GM10248 (cell line): ENCODE results near the gene MEMO1.
"Not testable (repeated sequence)": the region's sequence is repeated elsewhere in the genome, so short reads cannot be mapped to it uniquely, and the experiment has no call there.

ENCODE experiments used
- CTCF ChIA-PET: fragments of 300-600 bp; sonication (Branson Sonifier 250); formaldehyde crosslinking; extraction: SDS; loops from one replicate; lab custom pipeline; 2021; ENCODE audit warnings: antibody characterized with exemption; lab: Yijun Ruan, JAX
- POLR2A ChIA-PET: fragments of 350-650 bp; sonication (Branson Sonifier 250); formaldehyde crosslinking; extraction: SDS; loops from one replicate; lab custom pipeline; 2020; ENCODE audit warnings: antibody characterized with exemption; lab: Yijun Ruan, JAX
- DNase-seq: peaks from one replicate; pipeline ENCODE4 v3.0.0; 2012; ENCODE audit errors: extremely low spot score
- TF ChIP-seq, protein P1 (sequence below): IDR thresholded peaks from 2 replicates; pipeline ENCODE4 v1.5.1; 2012; ENCODE audit warnings: mild to moderate bottlenecking, low read depth; ENCODE audit errors: extremely low read depth, missing control alignments, control extremely low read depth

MEMO1 gene

GRCh38 chr2:31863867-31864266 is 146.9 kb downstream of the MEMO1 start:
- TF ChIP-seq, protein P1, sequence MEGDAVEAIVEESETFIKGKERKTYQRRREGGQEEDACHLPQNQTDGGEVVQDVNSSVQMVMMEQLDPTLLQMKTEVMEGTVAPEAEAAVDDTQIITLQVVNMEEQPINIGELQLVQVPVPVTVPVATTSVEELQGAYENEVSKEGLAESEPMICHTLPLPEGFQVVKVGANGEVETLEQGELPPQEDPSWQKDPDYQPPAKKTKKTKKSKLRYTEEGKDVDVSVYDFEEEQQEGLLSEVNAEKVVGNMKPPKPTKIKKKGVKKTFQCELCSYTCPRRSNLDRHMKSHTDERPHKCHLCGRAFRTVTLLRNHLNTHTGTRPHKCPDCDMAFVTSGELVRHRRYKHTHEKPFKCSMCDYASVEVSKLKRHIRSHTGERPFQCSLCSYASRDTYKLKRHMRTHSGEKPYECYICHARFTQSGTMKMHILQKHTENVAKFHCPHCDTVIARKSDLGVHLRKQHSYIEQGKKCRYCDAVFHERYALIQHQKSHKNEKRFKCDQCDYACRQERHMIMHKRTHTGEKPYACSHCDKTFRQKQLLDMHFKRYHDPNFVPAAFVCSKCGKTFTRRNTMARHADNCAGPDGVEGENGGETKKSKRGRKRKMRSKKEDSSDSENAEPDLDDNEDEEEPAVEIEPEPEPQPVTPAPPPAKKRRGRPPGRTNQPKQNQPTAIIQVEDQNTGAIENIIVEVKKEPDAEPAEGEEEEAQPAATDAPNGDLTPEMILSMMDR: no peak
- CTCF ChIA-PET: interaction anchor here (1.7 kb wide), 1 partner anchor 14 kb away, joined by 4 read pairs; no protein-coding TSS in a partner anchor
- POLR2A ChIA-PET: no interaction called here
- no peak for DNase-seq

DNA sequence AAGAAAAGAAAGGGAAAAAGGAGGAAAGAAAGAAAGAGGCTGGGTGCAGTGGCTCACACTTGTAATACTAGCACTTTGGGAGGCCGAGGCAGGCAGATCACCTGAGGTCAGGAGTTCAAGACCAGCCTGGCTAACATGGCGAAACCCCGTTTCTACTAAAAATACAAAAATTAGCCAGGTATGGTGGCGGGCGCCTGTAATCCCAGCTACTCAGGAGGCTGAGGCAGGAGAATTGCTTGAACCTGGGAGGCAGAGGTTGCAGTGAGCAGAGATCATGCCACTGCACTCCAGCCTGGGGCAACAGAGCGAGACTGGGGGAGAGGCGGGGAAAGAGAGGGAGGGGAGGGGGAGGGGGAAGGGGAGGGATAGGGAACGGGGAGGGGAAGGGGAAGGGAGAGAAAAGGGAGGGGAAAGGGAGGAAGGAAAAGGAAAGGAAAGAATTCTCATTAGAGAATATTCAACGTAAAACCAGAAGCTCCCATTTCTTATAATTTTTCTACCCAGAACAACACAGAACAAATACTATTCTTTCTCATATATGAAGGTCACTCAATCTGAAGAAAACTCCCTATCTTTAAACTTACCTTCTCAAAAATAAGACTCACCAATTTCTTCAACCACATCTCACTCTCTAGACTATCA is 147.7 kb downstream of the MEMO1 start:
- POLR2A ChIA-PET, DNase-seq, CTCF ChIA-PET: not testable (repeated sequence)

DNA sequence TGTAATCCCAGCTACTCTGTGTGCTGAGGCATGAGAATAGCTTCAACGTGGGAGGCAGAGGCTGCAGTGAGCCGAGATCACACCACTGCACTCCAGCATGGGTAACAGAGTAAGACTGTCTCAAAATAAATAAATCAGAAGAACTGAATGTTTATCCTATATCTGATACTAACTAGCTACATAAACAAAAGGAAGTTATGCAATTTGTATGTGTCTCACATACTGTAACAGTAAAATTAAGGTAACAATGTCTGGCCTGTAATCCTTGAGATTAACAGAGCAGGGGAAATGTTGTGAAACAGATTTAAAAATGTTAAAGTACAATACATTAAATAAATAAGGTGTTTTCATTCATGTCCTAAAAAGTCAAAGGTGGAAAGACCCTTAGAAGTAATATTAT is 150.8 kb downstream of the MEMO1 start:
- TF ChIP-seq, protein P1: no peak
- POLR2A ChIA-PET: no interaction called here
- no peak for DNase-seq
- CTCF ChIA-PET: interaction anchor here (0.8 to 1.6 kb wide), 2 partner anchors 13 to 26 kb away, joined by 3 to 4 read pairs; no protein-coding TSS in a partner anchor

GRCh38 chr2:31853521-31853920 is 157.3 kb downstream of the MEMO1 start:
- ChIA-PET CTCF (interaction anchor here (0.9 kb wide), 1 partner anchor 9 kb away, joined by 3 read pairs; no protein-coding TSS in a partner anchor), POLR2A (no interaction called here)
- TF ChIP-seq, protein P1: no peak
- no peak for DNase-seq

GRCh38 chr2:31842150-31842549 is 168.7 kb downstream of the MEMO1 start:
- POLR2A ChIA-PET, CTCF ChIA-PET: not testable (repeated sequence)

DNA sequence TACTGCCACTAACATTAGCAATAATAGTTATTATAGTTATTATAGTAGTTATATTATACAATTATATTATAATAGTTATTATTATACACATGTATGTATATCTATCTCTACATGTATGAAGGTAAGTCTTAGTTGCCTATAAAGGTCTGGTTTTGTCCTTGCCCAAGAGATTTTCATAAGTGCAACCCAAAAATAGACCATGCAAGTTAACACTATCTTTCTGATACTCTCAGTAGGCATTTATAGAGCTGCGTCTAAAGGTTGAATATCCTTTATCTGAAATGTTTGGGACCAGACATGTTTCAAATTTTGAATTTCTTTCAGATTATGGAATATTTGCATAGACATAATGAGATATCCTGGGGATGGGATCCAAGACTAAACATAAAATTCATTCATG is 175.4 kb downstream of the MEMO1 start:
- POLR2A ChIA-PET: no interaction called here

More at GRCh38 chr2:31842150-31842549, 168.7 kb downstream of the MEMO1 start:
- not testable (repeated sequence) for DNase-seq

GRCh38 chr2:31832363-31832762 is 178.4 kb downstream of the MEMO1 start:
- ChIA-PET CTCF (no interaction called here), POLR2A (no interaction called here)
- DNase-seq: no peak
- TF ChIP-seq, protein P1: no peak

More for the DNA sequence above, 175.4 kb downstream of the MEMO1 start:
- TF ChIP-seq, protein P1: no peak
- CTCF ChIA-PET: interaction anchor here (3.2 kb wide), 1 partner anchor 12 kb away, joined by 12 read pairs; no protein-coding TSS in a partner anchor
- no peak for DNase-seq
